K562 (cell line): Measurements from ENCODE around the gene HUS1. TPM values are rescaled to one million over a fixed set of nuclear protein-coding genes. Genes with fewer than 3 reads are reported as not detected.
A peak's percentile ranks its signal among the peaks of the same experiment; 100 is the strongest.

ENCODE experiments used
- ATAC-seq: fragments of 200-7000 bp; cut with Tn5 transposase; 3 replicates; pipeline ENCODE4 v1.9.1; 2020; ENCODE audit warnings: moderate library complexity
- BruUV-seq: library from RNA; stranded (reverse); fragments of 400-500 nt; replicated peaks from 2 replicates; lab custom pipeline; 2021; lab: Mats Ljungman, UMichigan
- CTCF ChIA-PET: fragments of 300-600 bp; formaldehyde crosslinking; extraction: SDS; loops from one replicate; lab custom pipeline; 2021; ENCODE audit warnings: low intra/inter-chr PET ratio; lab: Yijun Ruan, JAX
- POLR2A ChIA-PET: fragments of 300-600, 350-650 bp; sonication (Branson Sonifier 250); formaldehyde crosslinking; extraction: SDS; loops from one replicate; lab custom pipeline; 2021; ENCODE audit warnings: antibody characterized with exemption, inconsistent platforms; lab: Yijun Ruan, JAX
- DNase-seq, 4 experiments: peaks; one replicate each; pipeline versions ENCODE4 v3.0.0 to v3.0.0-alpha.2; 2011 to 2018; ENCODE audit warnings: low spot score in 3 of 4, mixed read lengths in 3 of 4; ENCODE audit errors: extremely low read depth in 1 of 4
- FAIRE-seq: peaks from 2 replicates; lab custom pipeline; 2011; peaks lifted over from hg19 to GRCh38; lab: Jason Lieb, UNC
- H2AFZ ChIP-seq: 2 replicates; pipeline ENCODE4 v1.6.0; 2011; ENCODE audit warnings: low read depth, low read length, control low read depth, inconsistent platforms
- H3K27ac ChIP-seq: fragments of 200-600 bp; 3 replicates; pipeline ENCODE4 v1.8.0; 2011; ENCODE audit warnings: low read depth, mild to moderate bottlenecking, control low read depth, inconsistent platforms, low read length, moderate library complexity, mixed read lengths; ENCODE audit errors: extremely low read depth
- H3K27me3 ChIP-seq, 2 experiments: fragments of 300-600 bp in 1 of 2; 2 replicates in 1 of 2; 3 replicates in 1 of 2; pipeline versions ENCODE4 v1.6.0 to v1.8.0; 2011; ENCODE audit warnings: inconsistent platforms in 2 of 2, low read length in 2 of 2, mild to moderate bottlenecking in 1 of 2, mixed read lengths in 1 of 2, moderate library complexity in 1 of 2; ENCODE audit not compliant: control insufficient read depth in 2 of 2, insufficient read depth in 2 of 2
- H3K36me3 ChIP-seq: fragments of 300-600 bp; 3 replicates; pipeline ENCODE4 v1.8.0; 2011; ENCODE audit warnings: mild to moderate bottlenecking, low read length, inconsistent platforms; ENCODE audit not compliant: control insufficient read depth, insufficient read depth
- H3K4me1 ChIP-seq, 2 experiments: fragments of 200-600 bp in 1 of 2; replicated peaks in 1 of 2; 2 replicates in 1 of 2; 3 replicates in 1 of 2; pipeline versions ENCODE4 v1.5.1 to v1.8.0; 2011; ENCODE audit warnings: inconsistent platforms in 2 of 2, low read length in 2 of 2, mild to moderate bottlenecking in 1 of 2, mixed read lengths in 1 of 2, moderate library complexity in 1 of 2; ENCODE audit not compliant: control insufficient read depth in 2 of 2, insufficient read depth in 2 of 2
- H3K4me2 ChIP-seq: 2 replicates; pipeline ENCODE4 v1.6.1; 2011; ENCODE audit warnings: low read length, control low read depth, inconsistent platforms, mixed read lengths; ENCODE audit not compliant: insufficient read depth
- H3K4me3 ChIP-seq: fragments of 200-600 bp; sonication (generic), shearing (Covaris generic); 2 replicates; pipeline ENCODE4 v1.5.1; 2016; ENCODE audit warnings: control low read depth, inconsistent platforms
- H3K79me2 ChIP-seq: fragments of 200-600 bp; 3 replicates; pipeline ENCODE4 v1.8.0; 2011; ENCODE audit warnings: low read length, inconsistent platforms; ENCODE audit not compliant: control insufficient read depth, insufficient read depth
- H3K9ac ChIP-seq, 2 experiments: 2 replicates each; pipeline versions ENCODE4 v1.6.0 to v1.6.1; 2011; ENCODE audit warnings: low read depth in 2 of 2, low read length in 2 of 2, control low read depth in 1 of 2, inconsistent platforms in 1 of 2, mild to moderate bottlenecking in 1 of 2, mixed read lengths in 1 of 2; ENCODE audit not compliant: insufficient read depth in 1 of 2
- H3K9me1 ChIP-seq: one replicate; pipeline ENCODE4 v1.6.0; 2011; ENCODE audit warnings: inconsistent platforms, mild to moderate bottlenecking, low read length, moderate library complexity; ENCODE audit not compliant: control insufficient read depth, insufficient read depth
- H3K9me3 ChIP-seq: replicated peaks from 2 replicates; pipeline ENCODE4 v1.5.1; 2011; ENCODE audit warnings: low read depth, low read length, inconsistent platforms; ENCODE audit not compliant: control insufficient read depth, insufficient read depth
- H4K20me1 ChIP-seq: replicated peaks from 2 replicates; pipeline ENCODE4 v1.6.1; 2011; ENCODE audit warnings: low read length, inconsistent platforms, mixed read lengths; ENCODE audit not compliant: control insufficient read depth, insufficient read depth
- CTBP1 ChIP-seq: fragments of 450-650 bp; IDR thresholded peaks from 2 replicates; pipeline ENCODE4 v1.6.1; 2016; ENCODE audit warnings: borderline replicate concordance
- RAD21 ChIP-seq, 2 experiments: fragments of 250-450 bp in 1 of 2; fragments of 450-650 bp in 1 of 2; sonication (Bioruptor Pico) in 1 of 2; formaldehyde crosslinking in 1 of 2; IDR thresholded peaks in 1 of 2; conservative IDR thresholded peaks in 1 of 2; 2 replicates each; pipeline versions ENCODE4 v1.4.0 to v1.8.0; 2020 to 2022; ENCODE audit warnings: mild to moderate bottlenecking in 2 of 2, moderate library complexity in 1 of 2
- SMC3 ChIP-seq: conservative IDR thresholded peaks from 2 replicates; pipeline ENCODE4 v1.6.1; 2011; ENCODE audit warnings: low read depth, low read length, improper control_type of control experiment; ENCODE audit not compliant: insufficient read depth
- SRSF1 ChIP-seq: fragments of 200-400 bp; formaldehyde crosslinking; IDR thresholded peaks from 2 replicates; pipeline ENCODE4 v1.6.1; 2017; ENCODE audit warnings: mild to moderate bottlenecking, low read depth, low read length, moderate library complexity
- WGBS: fragments of 100-300 bp; shearing (Covaris generic); methylation state at CpG from one replicate; pipeline ENCODE4 v1.1.6; 2016; ENCODE audit warnings: low coverage, mixed read lengths; ENCODE audit not compliant: insufficient coverage; ENCODE audit errors: missing lambda C conversion rate; 5-methylcytosine and 5-hydroxymethylcytosine counted together
- in situ Hi-C: fragments of 300-500 bp; cut with MboI; formaldehyde crosslinking; loops from 4 replicates; pipeline ENCODE4 v1.15.0; 2018; ENCODE audit warnings: inconsistent platforms, mixed read lengths
- intact Hi-C: fragments of 100-400 bp; cut with micrococcal nuclease; formaldehyde crosslinking; loops from 2 replicates; pipeline ENCODE4 v1.14.2; 2022
- polyA plus RNA-seq, 8 experiments: library from polyadenylated mRNA; depleted of rRNA in 4 of 8; stranded (reverse) in 5 of 8; unstranded in 3 of 8; fragments of >200 nt; fragmentation: Nextera tagmentation in 2 of 8; fragmentation: Illumina TruSeq in 1 of 8; extraction: Ambion mirVana in 2 of 8; extraction: Trizol in 1 of 8; gene quantifications; 2 replicates each; pipeline versions ENCODE4 v1.2.1 to v1.2.3, GENCODE V29; 2011 to 2014; ENCODE audit warnings: inconsistent platforms in 1 of 8, missing spikeins in 1 of 8
- total RNA-seq, 7 experiments: library from RNA; depleted of rRNA in 6 of 7; stranded (reverse); fragments of >200 nt in 6 of 7; fragmentation: Illumina TruSeq in 2 of 7; extraction: Trizol in 2 of 7; gene quantifications; 2 replicates each; pipeline versions ENCODE4 v1.2.1 to v1.2.3, GENCODE V29; 2011 to 2021; ENCODE audit warnings: low replicate concordance in 1 of 7
- TF ChIP-seq, protein P1 (sequence below), 3 experiments: IDR thresholded peaks in 2 of 3; conservative IDR thresholded peaks in 1 of 3; 2 replicates each; pipeline ENCODE4 v1.5.1; 2011 to 2012; ENCODE audit warnings: low read length in 3 of 3, mild to moderate bottlenecking in 3 of 3, control low read depth in 2 of 3, improper control_type of control experiment in 1 of 3, inconsistent platforms in 1 of 3, low read depth in 1 of 3, mixed read lengths in 1 of 3, moderate library complexity in 1 of 3; ENCODE audit not compliant: insufficient read depth in 2 of 3

The HUS1 gene
- total and polyA plus RNA-seq, 9 of the 15 experiments (the other 6 are each of a cell fraction or from before 2014, with no cell fraction given): 11.5 to 27.0 (median 16.5) TPM

DNA sequence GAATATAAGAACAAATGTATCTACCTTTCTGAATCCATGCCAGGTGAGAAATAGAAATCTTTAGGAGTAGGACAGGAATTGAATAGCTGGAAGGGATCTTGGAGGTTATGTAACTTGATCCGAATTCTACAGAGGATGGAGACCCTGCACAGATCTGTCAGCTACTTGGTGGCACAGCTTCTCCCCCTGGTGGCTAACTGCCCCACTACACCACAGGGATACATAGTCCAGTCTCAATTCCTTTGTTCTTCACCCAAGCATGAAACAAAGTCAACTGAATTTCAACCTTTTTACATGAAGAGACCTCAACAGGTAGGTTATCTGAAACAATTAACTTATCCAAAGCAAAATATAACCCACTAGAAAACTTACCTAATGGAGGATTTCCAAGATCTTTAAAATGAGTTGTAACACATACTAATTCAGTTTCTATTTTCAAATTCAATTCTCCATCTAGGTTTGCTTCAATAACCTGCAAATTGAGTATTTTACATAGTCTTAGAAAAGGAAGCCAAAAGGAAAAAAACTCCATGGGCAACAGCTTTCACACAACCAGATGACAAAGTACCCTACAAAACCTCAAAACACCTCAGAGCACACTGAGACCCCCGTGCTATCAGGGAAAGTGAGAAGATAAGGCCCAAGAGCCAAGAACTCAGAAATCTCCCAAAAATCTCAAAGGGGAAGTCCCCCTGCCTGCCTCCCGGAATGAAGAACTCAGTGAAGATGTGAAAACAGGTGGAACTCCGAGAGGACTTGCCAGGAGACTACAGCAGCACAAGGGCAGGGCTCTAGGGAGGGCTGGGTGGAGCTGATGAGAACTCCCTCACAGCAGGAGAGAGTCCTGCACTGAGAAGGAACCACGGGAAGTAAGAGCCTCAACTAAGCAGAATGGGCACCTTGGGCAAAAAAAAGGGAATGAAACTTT lies 10.3 kb downstream of the HUS1 start:
- H2AFZ ChIP-seq: no peak overlapping the region
- no peaks in the 10 kb centered on the region for H4K20me1 ChIP-seq
- no peaks in the 10 kb centered on the region for H3K79me2 ChIP-seq
- H3K4me3 ChIP-seq: no peak overlapping the region
- POLR2A ChIA-PET: interaction anchor here (1.0 kb wide), 1 partner anchor 9 kb away, joined by 4 read pairs; no protein-coding TSS in a partner anchor
- ATAC-seq: peak; percentile 94
- no peak overlapping the region for H3K9ac ChIP-seq
- H3K27me3 ChIP-seq: no peaks in the 10 kb centered on the region
- FAIRE-seq: peak; percentile 74
- H3K9me3 ChIP-seq: no peaks in the 10 kb centered on the region
- BruUV-seq: no TSS peak
- peak in 1 of 2 experiments; percentile 53; a peak in 2 of 4 replicates for TF ChIP-seq RAD21 (CRISPR knock-in tag; conservative IDR thresholded peaks at IDR 0.05 in 1 of 2, IDR thresholded peaks at IDR 0.05 in 1 of 2)
- peak; percentile 40 for TF ChIP-seq SMC3
- TF ChIP-seq CTBP1: no peak
- TF ChIP-seq, protein P1, sequence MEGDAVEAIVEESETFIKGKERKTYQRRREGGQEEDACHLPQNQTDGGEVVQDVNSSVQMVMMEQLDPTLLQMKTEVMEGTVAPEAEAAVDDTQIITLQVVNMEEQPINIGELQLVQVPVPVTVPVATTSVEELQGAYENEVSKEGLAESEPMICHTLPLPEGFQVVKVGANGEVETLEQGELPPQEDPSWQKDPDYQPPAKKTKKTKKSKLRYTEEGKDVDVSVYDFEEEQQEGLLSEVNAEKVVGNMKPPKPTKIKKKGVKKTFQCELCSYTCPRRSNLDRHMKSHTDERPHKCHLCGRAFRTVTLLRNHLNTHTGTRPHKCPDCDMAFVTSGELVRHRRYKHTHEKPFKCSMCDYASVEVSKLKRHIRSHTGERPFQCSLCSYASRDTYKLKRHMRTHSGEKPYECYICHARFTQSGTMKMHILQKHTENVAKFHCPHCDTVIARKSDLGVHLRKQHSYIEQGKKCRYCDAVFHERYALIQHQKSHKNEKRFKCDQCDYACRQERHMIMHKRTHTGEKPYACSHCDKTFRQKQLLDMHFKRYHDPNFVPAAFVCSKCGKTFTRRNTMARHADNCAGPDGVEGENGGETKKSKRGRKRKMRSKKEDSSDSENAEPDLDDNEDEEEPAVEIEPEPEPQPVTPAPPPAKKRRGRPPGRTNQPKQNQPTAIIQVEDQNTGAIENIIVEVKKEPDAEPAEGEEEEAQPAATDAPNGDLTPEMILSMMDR (IDR thresholded peaks at IDR 0.05 in 2 of 3, conservative IDR thresholded peaks at IDR 0.05 in 1 of 3; ENCODE audit: insufficient read depth in 2 of 3, low read depth in 1 of 3, low read length in 3 of 3): peak; percentile 58 to 83 (median 66)
- no peak for TF ChIP-seq SRSF1
- H3K36me3 ChIP-seq: peaks cover 83% of the 10 kb centered on the region
- H3K27ac ChIP-seq: no peak overlapping the region
- CTCF ChIA-PET: interaction anchor here (0.7 to 2.3 kb wide), 2 partner anchors 24 to 122 kb away, joined by 3 to 9 read pairs; no protein-coding TSS in a partner anchor
- no peaks in the 10 kb centered on the region for H3K9me1 ChIP-seq
- no peaks in the 10 kb centered on the region for H3K4me1 ChIP-seq
- in situ Hi-C loops: no loop called here
- H3K4me2 ChIP-seq: no peak overlapping the region
- intact Hi-C loops: no loop called here
- DNase-seq: peak; percentile 55 to 65 (median 62)
- WGBS: 65% methylated on average over 5 of the region's 5 CpGs
